Astrocyte of the cerebellum (primary cell): Measurements from ENCODE around the gene SDSL.

Experiments used
- DNase-seq: peaks from one replicate; pipeline ENCODE4 v3.0.0-alpha.2; 2011; ENCODE audit warnings: low read depth
- H3K4me3 ChIP-seq: 2 replicates; pipeline ENCODE4 v1.5.1; 2011; ENCODE audit warnings: mild to moderate bottlenecking, low read depth, low read length, moderate library complexity
- CTCF ChIP-seq: IDR thresholded peaks from 2 replicates; pipeline ENCODE4 v1.5.1; 2012; ENCODE audit warnings: low read length, low read depth, moderate library complexity, mild to moderate bottlenecking; ENCODE audit errors: missing control alignments
- in situ Hi-C: cut with HindIII; loops from 2 replicates; pipeline ENCODE4 v1.10.0; 2017; ENCODE audit warnings: low sequenced_read_pairs

Gene SDSL

GRCh38 chr12:113443030-113443539 is 20.9 kb downstream of the SDSL start:
- TF ChIP-seq CTCF: no peak
- no peak overlapping the region for H3K4me3 ChIP-seq
- in situ Hi-C loops: no loop called here
- no peak for DNase-seq

DNA sequence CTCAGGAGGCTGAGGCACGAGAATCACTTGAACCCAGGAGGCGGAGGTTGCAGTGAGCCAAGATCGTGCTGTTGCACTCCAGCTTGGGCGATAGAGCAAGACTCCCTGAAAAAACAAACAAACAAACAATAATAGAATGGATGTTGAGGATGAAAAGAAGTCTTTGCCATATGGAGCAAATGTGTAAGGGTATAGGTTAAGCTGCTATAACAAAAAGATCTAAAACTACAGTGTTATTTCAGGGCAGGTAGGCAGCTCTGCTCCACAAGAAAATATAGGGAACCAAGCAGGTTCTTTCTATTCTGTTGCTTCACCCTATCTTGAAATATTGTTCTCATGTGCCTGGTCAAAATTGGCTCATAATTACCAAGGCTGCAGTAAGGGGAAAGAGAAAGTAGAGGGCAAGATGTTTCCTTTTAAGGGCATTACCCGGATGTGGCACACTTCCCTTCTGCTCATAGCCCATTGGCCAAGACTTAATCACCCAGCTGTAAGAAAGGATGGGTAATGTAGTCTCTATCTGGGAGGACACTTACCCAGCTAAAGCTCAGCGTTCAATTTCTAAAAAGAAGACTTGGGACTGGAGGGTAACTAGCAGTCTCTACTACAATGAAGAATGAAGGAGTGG is 23.5 kb downstream of the SDSL start:
- in situ Hi-C loops: no loop called here
- H3K4me3 ChIP-seq: no peak overlapping the region
- no peak for TF ChIP-seq CTCF
- DNase-seq: no peak

- TF ChIP-seq CTCF: no peak
- no peak for DNase-seq
- H3K4me3 ChIP-seq: no peak overlapping the region
- in situ Hi-C loops: no loop called here
Measured at GRCh38 chr12:113448873-113449272, 26.7 kb downstream of the SDSL start.

DNA sequence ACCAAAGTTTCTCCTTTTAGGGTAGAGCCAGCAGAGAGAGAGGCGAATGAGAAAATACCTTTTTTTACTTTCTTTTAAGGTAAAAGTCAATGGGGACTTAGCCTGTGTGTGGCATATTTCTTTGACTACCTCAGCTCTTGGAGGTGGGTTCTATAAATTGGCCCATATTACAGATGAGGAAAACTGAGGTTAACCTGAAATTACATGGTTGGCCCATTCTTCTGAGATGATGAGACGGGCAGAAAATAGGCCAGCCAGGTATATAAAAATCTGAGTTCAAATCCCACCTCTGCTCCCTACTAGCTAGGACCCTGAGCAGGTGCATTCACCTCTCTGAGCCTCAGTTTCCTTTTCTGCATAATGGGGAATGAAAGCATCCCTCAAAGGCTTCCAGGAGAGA is 27.1 kb downstream of the SDSL start:
- DNase-seq: no peak
- no peak overlapping the region for H3K4me3 ChIP-seq
- TF ChIP-seq CTCF: no peak
- in situ Hi-C loops: no loop called here

- no peak overlapping the region for H3K4me3 ChIP-seq
- TF ChIP-seq CTCF: no peak
- no peak for DNase-seq
- in situ Hi-C loops: no loop called here
Measured at GRCh38 chr12:113449839-113450238, 27.7 kb downstream of the SDSL start.

DNA sequence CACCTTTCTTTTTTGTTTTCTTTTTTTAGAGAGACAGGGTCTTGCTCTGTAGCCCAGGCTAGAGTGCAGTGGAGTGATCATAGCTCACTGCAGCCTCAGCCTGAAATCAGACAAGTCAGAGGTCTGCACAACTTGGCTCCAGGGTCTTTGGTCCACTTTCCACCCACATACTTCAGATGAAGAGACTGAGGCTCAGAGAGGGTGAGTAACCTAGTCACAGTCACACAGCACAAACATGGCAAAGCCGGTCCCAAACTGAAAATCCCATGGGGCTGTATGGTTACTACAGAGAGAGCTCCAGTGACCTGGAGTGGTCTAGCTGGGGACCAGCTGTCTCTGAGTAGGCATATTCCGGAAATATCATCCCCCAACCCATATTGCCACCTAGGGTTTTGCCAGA is 30.3 kb downstream of the SDSL start:
- H3K4me3 ChIP-seq: no peak overlapping the region
- no peak for TF ChIP-seq CTCF
- in situ Hi-C loops: no loop called here
- DNase-seq: no peak
